HG03432 (cell line): ENCODE data around the gene PIK3IP1.
"Not testable (repeated sequence)": the region's sequence is repeated elsewhere in the genome, so short reads cannot be mapped to it uniquely, and the experiment has no call there.

Source experiments
- ATAC-seq: cut with Tn5 transposase; IDR thresholded peaks from one replicate; pipeline ENCODE4 v1.9.1; 2021; ENCODE audit warnings: mild to moderate bottlenecking, moderate library complexity; ENCODE audit not compliant: unreplicated experiment

PIK3IP1 gene

GRCh38 chr22:31292236-31292989 is at the start of gene PIK3IP1:
PIK3IP1 (minus strand) TSS chr22:31292488; CDS start chr22:31292344, 144 bp downstream.
- ATAC-seq, result peak; percentile 26

GRCh38 chr22:31341386-31342088 is 49.2 kb upstream of the PIK3IP1 start:
- ATAC-seq, result no peak

- ATAC-seq, result no peak
Observed at GRCh38 chr22:31340765-31341247, 48.5 kb upstream of the PIK3IP1 start.

GRCh38 chr22:31340360-31340759 is 48.1 kb upstream of the PIK3IP1 start:
- ATAC-seq, result no peak

- no peak for ATAC-seq
Observed at GRCh38 chr22:31339148-31339832, 47.0 kb upstream of the PIK3IP1 start.

GRCh38 chr22:31337178-31337577 is 44.9 kb upstream of the PIK3IP1 start:
- no peak for ATAC-seq

GRCh38 chr22:31334329-31334728 is 42.0 kb upstream of the PIK3IP1 start:
- no peak for ATAC-seq

- no peak for ATAC-seq
Observed at GRCh38 chr22:31333641-31334040, 41.4 kb upstream of the PIK3IP1 start.

GRCh38 chr22:31332886-31333285 is 40.6 kb upstream of the PIK3IP1 start:
- no peak for ATAC-seq

- ATAC-seq, result no peak
Observed at GRCh38 chr22:31332010-31332409, 39.7 kb upstream of the PIK3IP1 start.

- ATAC-seq, result no peak
Observed at GRCh38 chr22:31329453-31330215, 37.3 kb upstream of the PIK3IP1 start.

- ATAC-seq, result no peak
Observed at GRCh38 chr22:31329029-31329428, 36.7 kb upstream of the PIK3IP1 start.

GRCh38 chr22:31328544-31328960 is 36.3 kb upstream of the PIK3IP1 start:
- ATAC-seq, result no peak

GRCh38 chr22:31327806-31328543 is 35.7 kb upstream of the PIK3IP1 start:
- no peak for ATAC-seq

- ATAC-seq, result no peak
Observed at GRCh38 chr22:31326877-31327276, 34.6 kb upstream of the PIK3IP1 start.

GRCh38 chr22:31323578-31324550 is 31.6 kb upstream of the PIK3IP1 start:
- ATAC-seq, result no peak

GRCh38 chr22:31321421-31321820 is 29.1 kb upstream of the PIK3IP1 start:
- ATAC-seq, result no peak

GRCh38 chr22:31314220-31314619 is 21.9 kb upstream of the PIK3IP1 start:
- ATAC-seq, result not testable (repeated sequence)
